CD4-positive, alpha-beta T cell treated with Interleukin-2 at 100 ng/mL for 4 hours (primary cell): ENCODE measurements around the gene KLHL21.
"Not testable (repeated sequence)": the region's sequence is repeated elsewhere in the genome, so short reads cannot be mapped to it uniquely, and the experiment has no call there.

Source experiments
- DNase-seq: peaks from one replicate; pipeline ENCODE4 v3.0.0-alpha.2; 2020; ENCODE audit warnings: low spot score

Gene KLHL21

DNA sequence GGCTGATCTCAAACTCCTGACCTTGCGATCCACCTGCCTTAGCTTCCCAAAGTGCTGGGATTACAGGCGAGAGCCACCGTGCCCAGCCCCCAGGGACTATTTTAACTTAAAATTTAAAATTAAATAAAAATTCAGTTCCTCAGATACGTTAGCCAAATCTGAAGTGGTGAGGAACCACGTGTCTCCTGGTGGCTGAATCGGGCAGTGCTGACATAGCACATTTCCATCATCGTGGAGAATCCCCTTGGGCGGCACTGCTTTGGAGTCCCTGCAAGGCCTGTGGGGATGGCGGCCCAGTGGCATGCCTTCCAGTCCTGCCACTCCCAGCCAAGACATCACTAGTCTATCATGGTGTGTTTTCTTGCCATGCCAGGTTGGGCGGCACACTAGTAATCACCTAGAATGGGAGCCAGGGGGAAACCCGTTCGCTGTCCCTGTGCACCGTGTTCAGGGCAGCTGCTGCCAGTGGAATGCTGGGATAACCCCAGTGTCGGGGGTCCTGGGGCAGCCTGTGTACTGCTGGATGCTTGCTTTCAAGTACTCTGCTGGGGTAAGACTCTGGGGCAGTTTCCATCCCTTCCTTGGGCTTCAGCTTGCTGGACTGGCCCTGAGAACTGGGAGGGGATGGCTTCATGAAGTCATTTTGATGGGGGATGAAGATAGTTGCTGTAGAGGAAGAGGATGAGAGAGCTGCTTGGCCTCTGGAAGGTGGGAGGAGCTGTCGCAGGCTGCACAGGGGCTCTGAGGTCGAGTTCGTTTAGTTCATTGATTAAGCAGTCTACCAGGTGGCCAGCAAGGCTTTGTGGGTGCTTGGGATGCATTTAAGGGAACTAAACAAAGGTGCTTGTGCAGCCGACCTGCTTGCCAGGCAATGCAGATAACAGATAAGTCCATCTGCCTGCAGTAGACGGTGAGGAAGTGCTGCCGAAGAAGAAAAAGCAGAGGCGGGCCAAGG, 18.3 kb downstream of the KLHL21 start:
- DNase-seq: no peak

DNA sequence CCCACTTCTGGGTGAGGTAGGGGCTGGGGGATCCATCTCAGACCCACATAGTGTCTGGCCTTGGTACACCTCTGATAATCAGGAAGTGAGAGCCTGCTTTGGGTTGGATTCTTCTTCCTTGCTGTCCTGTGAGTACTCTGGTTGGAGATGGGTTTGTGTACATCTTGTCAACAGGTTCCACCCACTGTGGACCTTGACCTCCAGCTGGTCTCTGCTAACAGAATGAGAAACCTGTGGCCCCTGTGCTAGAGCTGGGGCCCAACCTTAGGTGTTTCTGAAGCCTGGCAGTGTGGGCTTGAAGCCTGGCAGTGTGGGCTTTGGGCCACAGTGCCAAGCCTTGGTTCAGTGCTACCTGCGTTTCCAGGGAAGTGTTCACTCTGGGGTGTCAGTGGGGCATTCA, 20.3 kb downstream of the KLHL21 start:
- no peak for DNase-seq

DNA sequence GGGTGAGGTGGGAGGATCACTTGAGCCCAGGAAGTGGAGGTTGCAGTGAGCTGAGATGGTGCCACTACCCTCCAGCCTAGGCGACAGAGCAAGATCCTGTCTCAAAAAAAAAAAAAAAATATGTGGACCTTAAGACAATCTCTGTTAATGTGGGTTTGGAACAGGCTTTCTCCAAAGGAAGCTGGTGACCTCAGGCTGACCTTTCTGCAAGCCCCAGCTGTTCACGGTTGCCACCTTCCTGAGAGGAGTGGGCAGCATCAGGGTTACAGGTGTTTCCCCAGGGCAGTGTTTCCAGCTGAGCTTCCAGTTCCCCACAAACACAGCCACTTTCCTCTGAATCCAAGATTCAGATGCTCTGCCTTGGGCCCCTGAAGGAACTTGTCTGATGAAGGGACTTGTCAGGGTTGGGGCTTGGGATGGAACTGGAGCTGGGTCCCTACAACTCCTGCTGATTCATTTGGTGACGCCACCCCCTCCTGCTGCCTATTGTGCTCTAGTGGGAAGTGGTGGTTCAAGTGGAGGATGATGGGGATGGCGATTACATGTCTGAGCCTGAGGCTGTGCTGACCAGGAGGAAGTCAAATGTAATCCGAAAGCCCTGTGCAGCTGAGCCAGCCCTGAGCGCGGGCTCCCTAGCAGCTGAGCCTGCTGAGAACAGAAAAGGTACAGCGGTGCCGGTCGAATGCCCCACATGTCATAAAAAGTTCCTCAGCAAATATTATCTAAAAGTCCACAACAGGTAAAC, 20.9 kb downstream of the KLHL21 start:
- DNase-seq: no peak

DNA sequence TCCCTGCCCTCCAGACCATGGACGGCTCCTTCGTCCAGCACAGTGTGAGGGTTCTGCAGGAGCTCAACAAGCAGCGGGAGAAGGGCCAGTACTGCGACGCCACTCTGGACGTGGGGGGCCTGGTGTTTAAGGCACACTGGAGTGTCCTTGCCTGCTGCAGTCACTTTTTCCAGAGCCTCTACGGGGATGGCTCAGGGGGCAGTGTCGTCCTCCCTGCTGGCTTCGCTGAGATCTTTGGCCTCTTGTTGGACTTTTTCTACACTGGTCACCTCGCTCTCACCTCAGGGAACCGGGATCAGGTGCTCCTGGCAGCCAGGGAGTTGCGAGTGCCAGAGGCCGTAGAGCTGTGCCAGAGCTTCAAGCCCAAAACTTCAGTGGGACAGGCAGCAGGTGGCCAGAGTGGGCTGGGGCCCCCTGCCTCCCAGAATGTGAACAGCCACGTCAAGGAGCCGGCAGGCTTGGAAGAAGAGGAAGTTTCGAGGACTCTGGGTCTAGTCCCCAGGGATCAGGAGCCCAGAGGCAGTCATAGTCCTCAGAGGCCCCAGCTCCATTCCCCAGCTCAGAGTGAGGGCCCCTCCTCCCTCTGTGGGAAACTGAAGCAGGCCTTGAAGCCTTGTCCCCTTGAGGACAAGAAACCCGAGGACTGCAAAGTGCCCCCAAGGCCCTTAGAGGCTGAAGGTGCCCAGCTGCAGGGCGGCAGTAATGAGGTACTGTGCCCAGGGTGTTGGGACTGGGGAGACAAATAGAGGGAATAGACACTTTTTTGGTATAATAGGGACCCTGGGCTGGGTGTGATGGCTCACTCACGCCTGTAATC, 21.9 kb downstream of the KLHL21 start:
- DNase-seq: no peak

DNA sequence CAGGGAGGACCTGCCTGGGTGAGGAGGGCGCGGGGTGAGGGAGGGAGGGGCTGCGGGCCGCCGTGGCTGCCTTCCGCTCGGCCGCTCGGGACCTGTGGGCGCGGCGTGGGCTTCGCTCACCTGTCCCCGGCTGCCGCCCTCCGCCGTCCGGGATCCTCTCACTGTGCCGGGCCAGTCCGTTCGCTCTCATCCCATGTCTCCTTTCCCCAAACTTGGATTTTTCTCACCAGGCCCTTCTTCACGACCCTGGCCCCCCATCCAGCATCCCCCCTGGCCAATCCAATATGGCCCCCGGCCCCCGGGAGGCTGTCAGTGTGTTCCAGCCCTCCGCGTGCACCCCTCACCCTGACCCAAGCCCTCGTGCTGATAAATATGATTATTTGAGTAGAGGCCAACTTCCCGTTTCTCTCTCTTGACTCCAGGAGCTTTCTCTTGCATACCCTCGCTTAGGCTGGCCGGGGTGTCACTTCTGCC, 22.5 kb downstream of the KLHL21 start:
- DNase-seq: no peak

DNA sequence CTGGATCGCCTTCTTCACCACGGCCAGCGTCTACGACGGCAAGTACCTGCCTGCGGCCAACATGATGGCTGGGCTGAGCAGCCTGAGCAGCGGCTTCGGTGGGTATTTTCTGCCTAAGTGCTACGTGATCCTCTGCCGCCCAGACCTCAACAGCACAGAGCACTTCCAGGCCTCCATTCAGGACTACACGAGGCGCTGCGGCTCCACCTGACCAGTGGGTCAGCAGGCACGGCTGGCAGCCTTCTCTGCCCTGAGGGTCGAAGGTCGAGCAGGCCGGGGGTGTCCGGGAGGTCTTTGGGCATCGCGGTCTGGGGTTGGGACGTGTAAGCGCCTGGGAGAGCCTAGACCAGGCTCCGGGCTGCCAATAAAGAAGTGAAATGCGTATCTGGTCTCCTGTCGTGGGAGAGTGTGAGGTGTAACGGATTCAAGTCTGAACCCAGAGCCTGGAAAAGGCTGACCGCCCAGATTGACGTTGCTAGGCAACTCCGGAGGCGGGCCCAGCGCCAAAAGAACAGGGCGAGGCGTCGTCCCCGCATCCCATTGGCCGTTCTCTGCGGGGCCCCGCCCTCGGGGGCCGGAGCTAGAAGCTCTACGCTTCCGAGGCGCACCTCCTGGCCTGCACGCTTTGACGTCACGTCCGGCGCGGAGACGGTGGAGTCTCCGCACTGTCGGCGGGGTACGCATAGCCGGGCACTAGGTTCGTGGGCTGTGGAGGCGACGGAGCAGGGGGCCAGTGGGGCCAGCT, 23.1 kb downstream of the KLHL21 start, which contains the start of gene ZBTB48:
Gene ZBTB48 (plus strand): TSS at position 621 of the 745 bp plus-strand sequence. CDS start 616 bp downstream, outside the sequence.
- DNase-seq: peak; percentile 97

DNA sequence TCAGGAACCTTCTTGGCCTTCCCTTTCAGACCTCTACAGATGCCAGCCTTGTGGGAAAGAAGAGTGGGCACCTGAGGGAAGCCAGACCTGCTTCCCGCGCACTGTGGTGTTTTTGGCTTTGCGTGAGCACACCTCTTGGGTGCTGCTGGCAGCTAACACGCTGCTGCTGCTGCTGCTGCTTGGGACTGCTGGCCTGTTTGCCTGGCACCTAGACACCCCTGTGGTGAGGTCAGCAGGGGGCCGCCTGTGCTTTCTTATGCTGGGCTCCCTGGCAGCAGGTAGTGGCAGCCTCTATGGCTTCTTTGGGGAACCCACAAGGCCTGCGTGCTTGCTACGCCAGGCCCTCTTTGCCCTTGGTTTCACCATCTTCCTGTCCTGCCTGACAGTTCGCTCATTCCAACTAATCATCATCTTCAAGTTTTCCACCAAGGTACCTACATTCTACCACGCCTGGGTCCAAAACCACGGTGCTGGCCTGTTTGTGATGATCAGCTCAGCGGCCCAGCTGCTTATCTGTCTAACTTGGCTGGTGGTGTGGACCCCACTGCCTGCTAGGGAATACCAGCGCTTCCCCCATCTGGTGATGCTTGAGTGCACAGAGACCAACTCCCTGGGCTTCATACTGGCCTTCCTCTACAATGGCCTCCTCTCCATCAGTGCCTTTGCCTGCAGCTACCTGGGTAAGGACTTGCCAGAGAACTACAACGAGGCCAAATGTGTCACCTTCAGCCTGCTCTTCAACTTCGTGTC, 23.9 kb downstream of the KLHL21 start:
- DNase-seq: no peak

DNA sequence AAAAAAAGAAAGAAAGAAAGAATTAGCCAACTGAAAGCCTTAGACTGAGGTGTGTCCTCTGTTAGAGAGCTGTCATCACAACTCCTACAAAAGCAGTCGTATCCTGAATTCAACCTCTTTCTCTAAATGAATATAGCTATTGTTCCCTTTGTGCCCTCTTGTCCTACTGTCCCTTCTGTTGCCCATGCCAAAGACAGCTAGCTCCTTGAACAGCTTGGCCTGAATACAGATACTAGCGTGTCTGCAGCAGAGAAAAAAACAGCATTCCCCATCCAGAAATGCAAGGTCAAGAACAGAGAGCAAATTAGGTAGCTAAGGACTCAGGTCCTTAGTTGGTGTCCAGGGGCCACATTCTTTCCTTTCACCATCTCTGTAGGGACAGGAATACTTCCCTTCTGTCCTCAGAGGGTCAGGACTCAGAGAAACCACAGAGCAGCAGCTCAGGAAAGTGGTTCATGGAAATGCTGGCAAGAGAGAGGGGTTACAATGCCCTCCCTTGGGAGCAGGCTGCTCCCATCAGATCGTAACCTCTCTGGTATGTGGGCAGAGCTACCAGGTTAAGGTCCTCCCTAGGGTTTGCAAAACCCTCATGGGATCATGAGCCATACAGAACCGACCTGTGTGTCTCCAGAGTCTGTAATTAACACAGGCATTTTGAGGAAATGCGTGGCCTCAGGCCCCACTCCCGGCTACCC, 24.7 kb downstream of the KLHL21 start:
- no peak for DNase-seq

DNA sequence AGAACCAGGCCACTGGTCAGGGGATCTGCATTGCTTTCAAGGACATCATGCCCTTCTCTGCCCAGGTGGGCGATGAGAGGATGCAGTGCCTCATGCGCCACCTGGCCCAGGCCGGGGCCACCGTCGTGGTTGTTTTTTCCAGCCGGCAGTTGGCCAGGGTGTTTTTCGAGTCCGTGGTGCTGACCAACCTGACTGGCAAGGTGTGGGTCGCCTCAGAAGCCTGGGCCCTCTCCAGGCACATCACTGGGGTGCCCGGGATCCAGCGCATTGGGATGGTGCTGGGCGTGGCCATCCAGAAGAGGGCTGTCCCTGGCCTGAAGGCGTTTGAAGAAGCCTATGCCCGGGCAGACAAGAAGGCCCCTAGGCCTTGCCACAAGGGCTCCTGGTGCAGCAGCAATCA, 27.9 kb downstream of the KLHL21 start:
- no peak for DNase-seq

DNA sequence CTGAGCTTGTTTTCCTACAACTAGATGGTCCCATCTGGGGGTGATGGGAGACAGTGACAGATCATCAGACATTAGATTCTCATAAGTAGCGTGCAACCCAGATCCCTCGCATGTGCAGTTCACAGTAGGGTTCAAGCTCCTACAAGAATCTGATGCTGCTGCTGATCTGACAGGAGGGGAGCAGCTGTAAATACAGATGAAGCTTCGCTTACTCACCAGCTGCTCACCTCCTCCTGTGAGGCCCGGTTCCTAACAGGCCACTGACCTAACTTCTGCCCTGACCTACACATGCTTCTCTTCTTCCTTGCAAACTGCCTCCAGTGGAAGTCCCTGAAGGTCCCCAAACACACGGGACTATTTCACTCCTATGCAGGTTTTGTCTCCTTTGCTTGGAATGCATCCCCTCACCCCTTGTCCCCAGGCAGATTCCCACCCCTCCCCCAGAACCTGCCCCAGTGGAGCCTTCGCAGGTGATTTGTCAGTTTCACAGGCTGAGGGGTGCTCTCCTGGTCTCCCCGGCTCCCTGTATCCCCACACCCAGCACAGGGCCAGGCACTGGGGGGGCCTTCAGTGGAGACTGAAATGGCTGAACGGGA, 28.5 kb downstream of the KLHL21 start:
- no peak for DNase-seq

DNA sequence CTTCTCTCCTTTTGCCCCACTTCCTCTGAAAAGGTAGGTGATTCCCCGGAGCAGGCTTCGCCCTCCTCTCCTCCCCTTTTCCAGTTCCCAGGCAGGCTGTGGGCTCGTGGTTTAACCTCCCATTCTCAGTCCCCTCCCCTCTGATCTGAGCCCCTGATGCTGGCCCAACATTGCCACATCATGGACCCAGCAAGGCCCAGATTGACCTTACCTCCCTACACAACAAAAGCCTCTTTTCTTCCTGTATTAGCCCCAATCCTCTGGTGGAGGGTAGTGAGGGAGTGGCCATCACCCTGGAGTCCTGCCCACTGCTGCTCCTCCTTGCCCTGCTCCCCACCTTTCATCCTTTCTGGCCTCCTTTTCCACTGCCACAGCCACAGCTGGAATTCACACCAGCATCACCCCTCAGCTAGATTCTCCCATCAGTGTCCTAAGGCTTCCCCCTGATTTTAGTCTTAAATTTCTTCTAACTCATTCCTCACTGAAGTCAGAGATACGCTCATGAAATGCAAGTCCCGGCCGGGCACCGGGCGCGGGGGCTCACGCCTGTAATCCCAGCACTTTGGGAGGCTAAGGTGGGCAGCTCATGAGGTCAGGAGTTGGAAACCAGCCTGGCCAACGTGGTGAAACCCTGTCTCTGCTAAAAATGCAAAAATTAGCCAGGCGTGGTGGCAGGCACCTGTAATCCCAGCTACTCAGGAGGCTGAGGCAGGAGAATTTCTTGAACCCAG, 29.9 kb downstream of the KLHL21 start:
- DNase-seq: no peak

DNA sequence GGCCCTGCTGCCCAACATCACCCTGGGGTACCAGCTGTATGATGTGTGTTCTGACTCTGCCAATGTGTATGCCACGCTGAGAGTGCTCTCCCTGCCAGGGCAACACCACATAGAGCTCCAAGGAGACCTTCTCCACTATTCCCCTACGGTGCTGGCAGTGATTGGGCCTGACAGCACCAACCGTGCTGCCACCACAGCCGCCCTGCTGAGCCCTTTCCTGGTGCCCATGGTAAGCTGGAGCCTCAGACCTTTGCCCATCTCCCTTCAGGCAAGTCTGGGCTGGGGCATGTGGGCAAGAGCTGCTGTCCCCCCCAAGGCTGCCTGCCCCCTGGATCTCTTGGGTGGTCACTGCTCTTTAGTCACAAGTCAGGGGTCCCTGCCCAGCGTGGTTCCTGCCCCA, 31.7 kb downstream of the KLHL21 start:
- no peak for DNase-seq

DNA sequence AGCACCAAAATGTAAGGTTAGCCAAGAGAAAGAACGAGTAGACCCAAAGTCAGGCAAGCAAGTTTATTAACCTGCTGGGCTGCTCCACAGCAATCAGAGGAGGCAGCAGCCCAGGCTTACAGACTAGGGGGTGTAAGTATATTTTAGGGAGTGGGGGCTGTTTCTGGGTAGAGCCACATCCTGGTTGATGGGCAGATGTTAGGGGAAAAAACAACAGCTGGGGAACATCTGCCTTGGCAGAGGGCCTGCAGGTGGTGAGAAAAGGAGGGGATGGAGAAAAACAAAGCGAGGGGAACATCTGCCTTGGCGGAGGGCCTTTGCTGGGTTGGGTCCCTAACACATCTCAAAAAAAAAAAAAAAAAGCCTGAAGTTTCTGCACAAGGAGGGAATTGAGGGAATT, 32.6 kb downstream of the KLHL21 start:
- no peak for DNase-seq

DNA sequence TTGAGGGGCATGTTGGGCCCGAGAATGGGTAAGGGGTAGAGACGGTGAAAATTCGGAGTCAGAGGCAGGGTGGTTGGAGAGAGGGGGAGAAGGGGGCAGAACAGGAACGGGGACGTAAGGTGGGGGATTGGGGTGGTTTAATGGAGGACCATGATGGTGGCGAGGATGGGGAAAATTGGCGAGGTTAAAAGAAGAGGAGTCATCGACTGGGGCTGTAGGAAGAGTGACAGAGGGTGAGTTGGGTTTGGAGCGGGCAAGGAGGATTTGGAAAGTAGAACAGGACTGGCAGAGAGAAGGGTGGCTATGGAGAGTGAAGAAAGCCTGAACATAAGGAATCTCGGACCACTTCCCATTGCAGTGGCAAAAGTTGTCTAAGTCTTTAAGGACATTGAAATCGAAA, 33.6 kb downstream of the KLHL21 start:
- DNase-seq: no peak

DNA sequence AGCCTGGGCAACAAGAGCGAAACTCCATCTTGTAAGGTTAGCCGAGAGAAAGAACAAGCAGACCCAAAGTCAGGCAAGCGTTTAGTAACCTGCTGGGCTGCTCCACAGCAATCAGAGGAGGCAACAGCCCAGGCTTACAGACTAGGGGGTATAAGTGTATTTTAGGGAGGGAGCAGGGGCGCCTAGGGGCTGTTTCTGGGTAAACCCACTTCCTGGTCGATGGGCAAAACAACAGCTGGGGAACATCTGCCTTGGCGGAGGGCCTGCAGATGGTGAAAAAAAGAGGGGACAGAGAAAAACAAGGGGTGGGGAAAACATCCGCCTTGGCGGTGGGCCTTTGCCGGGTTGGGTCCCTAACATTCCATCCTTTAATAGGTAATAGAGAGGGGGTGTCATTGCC, 42.4 kb downstream of the KLHL21 start:
- no peak for DNase-seq

DNA sequence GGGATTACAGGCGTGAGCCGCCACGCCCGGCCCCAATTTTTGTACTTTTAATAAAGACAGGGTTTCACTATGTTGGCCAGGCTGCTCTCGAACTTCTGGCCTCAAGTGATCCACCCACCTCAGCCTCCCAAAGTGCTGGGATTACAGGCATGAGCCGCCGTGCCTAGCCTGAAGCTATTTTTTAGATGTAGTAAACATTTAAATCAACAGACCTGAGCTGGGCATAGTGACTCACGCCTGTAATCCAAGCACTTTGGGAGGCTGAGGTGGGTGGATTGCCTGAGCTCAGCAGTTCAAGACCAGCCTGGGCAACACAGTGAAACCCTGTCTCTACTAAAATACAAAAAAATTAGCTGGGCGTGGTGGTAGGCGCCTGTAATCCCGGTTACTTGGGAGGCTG, 43.5 kb downstream of the KLHL21 start:
- not testable (repeated sequence) for DNase-seq

DNA sequence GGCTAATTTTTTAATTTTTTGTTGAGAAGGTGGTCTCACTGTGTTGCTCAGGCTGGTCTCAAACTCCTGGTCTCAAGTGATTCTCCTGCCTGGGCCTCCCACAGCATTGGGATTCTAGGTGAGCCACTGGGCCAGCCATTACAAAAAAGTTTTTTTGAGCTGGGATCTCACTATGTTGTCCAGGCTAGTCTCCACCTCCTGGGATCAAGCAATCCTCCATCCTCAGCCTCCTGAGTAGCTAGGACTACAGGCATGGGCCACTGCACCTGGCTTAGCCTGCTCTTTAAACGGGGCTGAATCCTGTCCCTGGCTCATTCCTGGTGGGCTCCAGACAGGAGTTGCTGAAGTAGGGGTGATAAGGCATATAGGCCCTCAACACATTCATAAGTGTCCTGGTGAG, 45.1 kb downstream of the KLHL21 start:
- no peak for DNase-seq

DNA sequence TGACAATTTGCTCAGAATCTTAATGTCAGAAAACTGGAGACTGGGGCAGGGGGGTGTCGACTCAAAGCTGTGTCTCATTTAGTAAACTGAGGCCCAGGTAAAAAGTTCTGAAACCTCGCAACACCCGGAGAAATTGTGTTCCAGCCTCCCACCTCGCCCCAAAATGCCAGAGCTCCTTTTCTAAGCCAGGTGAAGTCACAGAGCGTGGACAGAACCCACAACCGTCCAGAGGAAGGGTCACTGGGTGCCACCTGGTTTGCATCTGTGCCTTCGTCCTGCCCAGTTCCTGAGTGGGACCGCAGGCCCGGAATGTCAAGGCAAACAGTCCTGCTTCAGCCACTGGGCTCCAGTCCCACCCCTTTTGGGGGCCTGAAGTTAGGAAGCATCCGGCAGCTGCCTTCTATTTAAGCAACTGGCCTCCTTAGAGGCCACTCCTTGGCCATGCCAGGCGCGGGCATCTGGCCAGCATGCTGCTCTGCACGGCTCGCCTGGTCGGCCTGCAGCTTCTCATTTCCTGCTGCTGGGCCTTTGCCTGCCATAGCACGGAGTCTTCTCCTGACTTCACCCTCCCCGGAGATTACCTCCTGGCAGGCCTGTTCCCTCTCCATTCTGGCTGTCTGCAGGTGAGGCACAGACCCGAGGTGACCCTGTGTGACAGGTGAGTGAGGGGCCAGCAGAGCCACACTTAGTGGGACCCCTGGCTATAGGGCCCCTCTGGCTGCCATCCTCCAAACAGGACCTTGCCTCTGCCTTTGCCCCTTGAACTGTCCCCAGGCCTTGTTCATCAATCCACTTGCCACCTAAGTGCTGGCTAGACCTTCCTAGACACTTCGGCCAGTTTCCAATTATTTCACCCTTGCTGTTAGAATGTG, 47.5 kb downstream of the KLHL21 start, which contains the start of gene TAS1R1:
Gene TAS1R1 (plus strand): TSS at position 401 of the 872 bp plus-strand sequence. CDS start 67 bp downstream, at position 468.
- DNase-seq: no peak
